GM20000 (cell line): ENCODE measurements around the gene SP3.

Source experiments
- DNase-seq: peaks from one replicate; pipeline ENCODE4 v3.0.0; 2012; ENCODE audit warnings: low spot score
- TF ChIP-seq, protein P1 (sequence below): IDR thresholded peaks from 2 replicates; pipeline ENCODE4 v1.5.1; 2012; ENCODE audit warnings: mild to moderate bottlenecking, control low read depth; ENCODE audit errors: extremely low read depth, missing control alignments

The SP3 gene

DNA sequence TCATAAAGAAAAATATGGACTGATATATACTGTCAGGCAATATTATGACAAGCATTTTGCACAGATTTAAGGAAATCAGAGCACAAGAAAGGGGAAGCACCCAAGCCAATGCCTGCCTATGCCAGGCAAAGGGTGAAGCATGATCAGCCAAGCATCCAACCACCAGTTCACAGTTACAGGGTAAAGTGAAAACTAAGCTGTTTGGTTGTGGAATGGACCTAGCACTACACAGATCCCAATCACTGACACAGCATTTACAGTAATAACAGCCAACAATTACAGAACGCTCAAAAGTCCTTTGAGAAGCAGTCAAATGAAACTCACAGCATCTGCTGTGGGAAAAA is 90.3 kb downstream of the SP3 start:
- DNase-seq: no peak
- TF ChIP-seq, protein P1, sequence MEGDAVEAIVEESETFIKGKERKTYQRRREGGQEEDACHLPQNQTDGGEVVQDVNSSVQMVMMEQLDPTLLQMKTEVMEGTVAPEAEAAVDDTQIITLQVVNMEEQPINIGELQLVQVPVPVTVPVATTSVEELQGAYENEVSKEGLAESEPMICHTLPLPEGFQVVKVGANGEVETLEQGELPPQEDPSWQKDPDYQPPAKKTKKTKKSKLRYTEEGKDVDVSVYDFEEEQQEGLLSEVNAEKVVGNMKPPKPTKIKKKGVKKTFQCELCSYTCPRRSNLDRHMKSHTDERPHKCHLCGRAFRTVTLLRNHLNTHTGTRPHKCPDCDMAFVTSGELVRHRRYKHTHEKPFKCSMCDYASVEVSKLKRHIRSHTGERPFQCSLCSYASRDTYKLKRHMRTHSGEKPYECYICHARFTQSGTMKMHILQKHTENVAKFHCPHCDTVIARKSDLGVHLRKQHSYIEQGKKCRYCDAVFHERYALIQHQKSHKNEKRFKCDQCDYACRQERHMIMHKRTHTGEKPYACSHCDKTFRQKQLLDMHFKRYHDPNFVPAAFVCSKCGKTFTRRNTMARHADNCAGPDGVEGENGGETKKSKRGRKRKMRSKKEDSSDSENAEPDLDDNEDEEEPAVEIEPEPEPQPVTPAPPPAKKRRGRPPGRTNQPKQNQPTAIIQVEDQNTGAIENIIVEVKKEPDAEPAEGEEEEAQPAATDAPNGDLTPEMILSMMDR: no peak

DNA sequence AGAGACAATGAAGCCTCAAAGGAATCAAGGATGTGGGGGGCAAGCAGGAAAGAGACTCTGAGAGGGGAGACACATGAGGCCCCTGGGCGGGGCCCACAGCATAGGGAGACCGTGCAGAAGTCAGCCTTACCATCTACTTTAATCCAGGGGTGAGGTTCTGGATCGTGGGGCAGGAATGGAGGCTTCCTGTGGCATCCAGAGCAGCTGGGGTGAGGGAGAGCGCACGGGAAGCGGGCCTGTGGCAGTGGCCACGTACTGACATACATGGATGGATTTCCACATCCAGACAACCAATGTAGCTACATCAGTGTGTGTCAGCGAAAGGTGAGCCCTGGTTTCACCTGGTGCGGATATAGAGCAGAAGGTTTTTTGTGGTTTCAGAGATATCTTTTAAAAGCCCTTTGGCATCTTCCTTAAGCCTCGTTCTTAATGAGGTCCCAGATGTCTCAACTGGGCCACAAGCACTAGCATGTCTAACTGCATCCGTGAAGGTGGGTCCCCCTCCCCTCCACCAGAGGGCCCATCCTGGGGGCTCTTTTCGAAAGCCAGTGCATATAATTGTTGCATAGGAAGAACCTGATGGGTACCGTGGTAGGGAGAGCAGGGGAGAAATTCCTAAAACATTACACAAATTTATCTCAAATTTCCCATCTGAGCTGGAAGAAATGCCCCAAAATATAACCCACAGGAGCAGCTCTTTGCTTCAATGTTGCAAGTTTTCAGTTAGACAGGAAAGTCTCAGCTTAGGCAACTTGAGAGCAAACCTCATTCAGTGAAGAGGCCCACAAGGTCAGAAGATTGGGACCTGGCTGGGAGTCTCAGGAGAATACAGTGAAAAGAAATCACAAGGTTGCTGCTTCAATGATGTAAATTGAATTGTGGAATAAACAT is 90.9 kb downstream of the SP3 start:
- DNase-seq: no peak

DNA sequence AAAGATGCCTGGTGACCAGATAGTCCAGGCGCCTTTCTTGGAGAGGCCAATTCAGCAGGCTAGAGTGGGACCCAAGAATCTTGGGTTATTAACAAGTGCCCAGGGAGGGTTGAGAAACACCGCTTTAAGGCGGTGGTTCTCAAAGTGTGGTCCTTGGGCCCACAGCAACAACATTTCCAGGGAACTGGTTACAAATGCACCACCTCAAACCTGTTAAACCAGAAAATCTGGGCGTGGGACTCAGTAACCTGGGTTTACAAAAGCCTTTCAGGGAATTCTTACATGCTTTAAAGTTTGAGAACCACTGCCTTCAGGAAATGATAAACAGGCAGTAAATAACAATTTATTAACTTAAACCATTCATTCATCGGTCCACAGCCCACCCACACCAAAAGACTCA is 92.5 kb downstream of the SP3 start:
- TF ChIP-seq, protein P1: no peak
- no peak for DNase-seq

More for the DNA sequence above, 90.9 kb downstream of the SP3 start:
- TF ChIP-seq, protein P1: no peak

DNA sequence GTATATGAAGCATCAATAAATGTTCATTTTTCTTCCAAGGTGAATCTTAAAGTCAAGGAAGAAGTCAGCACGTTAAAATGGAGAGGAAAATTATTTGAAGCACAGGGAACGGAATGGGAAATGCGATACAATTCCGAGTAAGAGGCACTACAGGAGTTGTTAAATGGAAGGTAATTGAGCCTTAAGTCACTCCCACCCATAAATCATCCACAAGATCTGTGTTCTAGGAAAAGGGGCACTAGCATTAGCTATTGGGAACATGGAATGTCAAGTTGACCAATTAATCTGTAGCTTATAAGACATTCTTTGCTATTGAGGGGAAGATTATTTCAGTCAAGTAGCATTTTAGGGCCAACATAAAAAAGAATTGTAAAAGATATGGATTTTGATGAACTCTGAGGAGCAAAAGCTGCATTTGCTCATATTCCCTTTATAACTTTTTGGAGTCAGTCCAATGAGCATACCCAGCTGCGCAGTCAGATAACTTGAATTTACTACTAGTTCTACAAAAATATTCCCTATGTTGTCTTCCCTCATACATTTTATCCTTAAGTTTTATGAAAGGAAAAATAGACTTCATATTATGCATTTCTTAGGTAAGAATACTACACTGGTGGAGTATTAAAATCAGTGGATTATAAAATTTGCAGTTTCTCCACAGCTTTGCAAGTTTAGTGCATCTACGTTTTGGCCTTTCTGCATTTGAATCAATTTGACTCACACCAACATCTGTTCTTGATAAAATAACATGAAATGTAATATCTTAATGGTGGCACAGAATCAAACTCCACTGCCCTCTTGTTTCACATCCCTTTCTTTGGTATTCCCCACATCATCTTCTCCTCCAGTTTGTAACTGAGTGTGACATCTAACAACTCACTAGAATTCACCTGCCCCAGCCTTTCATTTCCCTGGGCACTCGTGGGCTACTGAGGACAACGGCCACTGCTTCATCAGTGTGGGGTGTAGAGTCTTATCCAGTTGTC is 95.6 kb downstream of the SP3 start:
- no peak for DNase-seq

DNA sequence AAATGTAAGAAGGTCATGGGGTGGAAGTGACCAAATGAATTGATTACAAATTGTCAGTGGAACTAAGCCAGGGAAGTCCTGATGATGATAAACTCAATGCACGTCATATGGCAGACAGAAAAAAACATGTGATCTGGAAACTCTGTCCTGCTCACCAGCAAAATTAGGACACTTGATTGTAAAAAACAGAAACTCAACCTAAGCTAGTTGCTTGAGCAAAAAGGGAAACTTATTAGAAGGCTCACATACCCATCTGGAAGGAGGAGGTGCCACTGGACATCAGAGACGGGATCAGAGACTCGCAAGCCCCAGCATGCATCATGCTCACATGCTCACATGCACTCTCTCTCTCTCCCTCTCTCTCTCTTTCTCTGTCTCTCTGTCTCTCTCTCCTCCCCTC is 96.8 kb downstream of the SP3 start:
- TF ChIP-seq, protein P1: no peak
- no peak for DNase-seq

More for the DNA sequence above, 95.6 kb downstream of the SP3 start:
- TF ChIP-seq, protein P1: no peak

DNA sequence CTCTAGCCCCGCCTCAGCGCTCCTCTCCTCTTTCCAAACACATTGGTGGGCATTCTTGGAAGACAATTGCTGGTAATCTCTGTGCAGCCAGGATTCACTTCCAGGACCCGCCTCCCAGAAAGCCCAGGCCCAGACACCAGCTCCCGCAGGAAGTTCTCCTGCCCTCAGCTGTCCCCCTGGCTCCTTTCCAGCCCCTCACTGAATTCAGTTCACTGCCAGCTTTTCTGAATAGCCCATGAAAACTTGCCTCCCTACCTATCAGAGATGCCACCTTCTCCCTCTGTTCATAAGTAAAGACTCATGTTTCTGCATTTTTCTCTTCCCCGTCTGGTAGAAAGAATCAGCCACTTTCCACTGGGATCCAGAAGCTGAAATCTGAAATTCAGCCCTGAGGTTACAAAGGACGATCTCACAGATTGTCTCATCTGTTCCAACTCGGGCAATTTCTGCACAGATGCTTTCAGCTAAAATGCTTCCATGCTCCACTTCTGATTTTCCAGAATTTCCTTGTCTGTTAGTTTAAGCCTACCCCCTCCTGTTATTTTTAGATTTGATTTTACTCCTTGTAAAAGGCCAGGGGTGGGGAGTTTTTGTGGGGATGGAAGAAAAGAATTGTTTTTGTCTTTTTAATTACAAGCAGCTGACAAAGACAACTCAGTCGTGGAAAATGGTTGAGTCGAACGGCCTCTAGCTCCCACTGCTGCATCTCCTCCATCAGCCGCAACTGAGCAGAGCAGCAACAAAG is 98.1 kb downstream of the SP3 start:
- DNase-seq: no peak
- TF ChIP-seq, protein P1: no peak
